HG02763 (cell line): ENCODE data around the gene CEBPG.

Experiments
- ATAC-seq: cut with Tn5 transposase; IDR thresholded peaks from one replicate; pipeline ENCODE4 v1.9.1; 2021; ENCODE audit warnings: mild to moderate bottlenecking, moderate library complexity; ENCODE audit not compliant: unreplicated experiment

The CEBPG gene

GRCh38 chr19:33350538-33351309, 22.8 kb upstream of the CEBPG start:
- no peak for ATAC-seq

GRCh38 chr19:33355535-33355934, 18.0 kb upstream of the CEBPG start:
- no peak for ATAC-seq

- no peak for ATAC-seq
Measured at GRCh38 chr19:33357556-33357955, 16.0 kb upstream of the CEBPG start.

GRCh38 chr19:33358408-33358807, 15.1 kb upstream of the CEBPG start:
- ATAC-seq: no peak

- no peak for ATAC-seq
Measured at GRCh38 chr19:33359581-33359980, 13.9 kb upstream of the CEBPG start.

- ATAC-seq: no peak
Measured at GRCh38 chr19:33362508-33363228, 10.8 kb upstream of the CEBPG start.

- no peak for ATAC-seq
Measured at GRCh38 chr19:33363476-33363875, 10.0 kb upstream of the CEBPG start.

- ATAC-seq: no peak
Measured at GRCh38 chr19:33365691-33366090, 7.8 kb upstream of the CEBPG start.

GRCh38 chr19:33366127-33366526, 7.4 kb upstream of the CEBPG start:
- ATAC-seq: no peak

GRCh38 chr19:33366897-33367296, 6.6 kb upstream of the CEBPG start:
- ATAC-seq: no peak

- no peak for ATAC-seq
Measured at GRCh38 chr19:33368074-33368864, 5.2 kb upstream of the CEBPG start.

GRCh38 chr19:33370783-33371182, 2.7 kb upstream of the CEBPG start:
- no peak for ATAC-seq

GRCh38 chr19:33374236-33374714, 766 bp downstream of the CEBPG start:
- no peak for ATAC-seq

- ATAC-seq: no peak
Measured at GRCh38 chr19:33375156-33375836, 1.8 kb downstream of the CEBPG start.

GRCh38 chr19:33375837-33376159, 2.3 kb downstream of the CEBPG start:
- ATAC-seq: no peak

- no peak for ATAC-seq
Measured at GRCh38 chr19:33376423-33376822, 2.9 kb downstream of the CEBPG start.

- no peak for ATAC-seq
Measured at GRCh38 chr19:33376941-33377557, 3.5 kb downstream of the CEBPG start.

GRCh38 chr19:33377586-33378475, 4.3 kb downstream of the CEBPG start:
- ATAC-seq: no peak

- no peak for ATAC-seq
Measured at GRCh38 chr19:33379151-33379829, 5.8 kb downstream of the CEBPG start.
